NCI-H1417 treated with DMSO at 0.1 percent for 48 hours (cell line): Measurements from ENCODE around the gene COLEC12.

Source experiments
- DNase-seq: peaks from one replicate; lab custom pipeline; 2025; lab: John Stamatoyannopoulos, UW

COLEC12 gene

DNA sequence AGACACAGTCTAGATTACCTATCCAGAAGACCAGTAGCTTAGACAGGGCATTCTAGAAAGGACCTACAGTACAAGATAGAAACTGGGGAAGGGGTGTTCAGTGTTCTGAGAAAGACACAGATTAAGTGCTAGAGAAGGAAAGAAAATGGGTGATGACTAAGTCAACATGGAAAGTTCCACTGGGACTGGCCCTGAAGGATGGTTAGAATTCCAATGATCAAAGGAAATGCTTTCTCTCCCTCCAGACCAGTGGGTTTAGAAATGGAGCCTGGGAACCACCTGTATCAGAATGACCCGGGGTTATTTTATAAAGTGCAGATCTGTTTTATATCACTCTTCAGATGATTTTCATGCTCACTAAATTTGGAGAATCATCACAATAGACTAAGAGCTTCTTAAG is 5.8 kb upstream of the COLEC12 start:
- no peak for DNase-seq

DNA sequence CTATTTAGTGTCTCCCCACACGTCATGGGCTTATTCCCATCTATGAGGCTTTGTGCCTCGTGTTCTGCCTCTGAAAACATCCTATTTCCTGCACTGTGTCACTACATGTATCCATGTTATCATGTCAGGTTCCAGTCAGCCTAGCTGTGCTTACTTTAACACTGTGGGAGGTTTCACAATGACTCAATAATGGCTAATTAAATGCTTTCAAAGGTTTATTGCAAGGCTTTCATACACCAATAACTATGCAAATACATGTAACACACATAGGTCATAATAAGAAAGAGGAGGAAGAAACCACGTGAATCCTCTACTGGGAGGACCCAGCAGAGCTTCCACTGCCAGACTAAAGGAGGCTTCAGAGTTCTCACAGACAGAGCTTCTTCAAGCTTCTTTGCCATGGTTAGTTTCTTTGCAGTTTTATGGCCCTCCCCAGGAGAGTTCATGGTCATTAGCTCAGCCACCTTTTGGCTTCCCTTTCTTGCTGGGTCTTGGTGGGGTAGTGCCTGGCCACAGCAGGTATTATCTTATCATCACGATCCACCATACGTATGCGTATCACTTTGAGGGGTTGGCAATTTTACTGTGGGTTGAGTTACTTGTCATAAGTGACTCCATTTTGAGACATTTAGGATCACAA is 5.1 kb upstream of the COLEC12 start:
- no peak for DNase-seq

- no peak for DNase-seq
Observed at GRCh38 chr18:501406-501714, 859 bp upstream of the COLEC12 start.

DNA sequence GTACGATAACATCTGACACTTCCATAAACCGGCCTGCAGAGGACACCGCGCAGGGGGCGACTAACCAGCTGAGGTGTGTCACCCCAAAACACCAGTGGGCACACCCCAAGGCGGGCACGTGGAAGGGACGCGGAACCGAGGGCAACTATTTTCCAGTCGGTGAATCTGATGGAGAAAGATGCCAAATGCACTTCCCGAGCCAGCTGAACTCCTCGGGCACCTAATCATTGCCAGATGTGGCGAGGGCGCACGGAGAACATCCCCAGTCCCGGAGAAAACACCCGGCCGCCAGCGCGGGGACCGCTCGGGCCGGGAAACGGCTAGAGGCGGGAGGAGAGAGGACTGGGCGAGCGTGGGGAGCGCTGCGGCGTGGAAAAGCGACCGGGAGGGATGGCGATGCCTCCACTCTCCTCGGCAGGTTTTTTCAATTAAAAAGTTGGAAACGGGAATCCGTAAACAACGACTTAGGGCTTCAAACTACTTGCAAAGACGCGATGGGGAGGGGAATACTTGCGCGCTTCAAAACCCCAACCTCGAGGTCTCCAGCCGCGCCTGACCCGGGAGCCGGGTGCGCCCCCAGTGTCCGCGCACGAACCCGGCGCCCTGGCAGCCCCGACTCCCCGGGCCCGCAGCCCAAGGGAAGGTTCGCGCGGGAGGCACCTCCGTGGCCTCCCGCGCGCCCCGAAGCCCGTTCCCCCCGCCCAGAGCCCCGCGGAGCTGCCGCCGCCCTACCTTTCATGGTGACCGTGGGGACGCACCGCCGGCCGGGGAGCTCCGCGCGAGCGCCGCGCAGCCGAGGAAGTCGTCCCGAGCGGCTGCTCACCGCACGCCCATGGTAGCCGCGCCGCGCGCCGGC is 497 bp downstream of the COLEC12 start:
- DNase-seq: no peak

DNA sequence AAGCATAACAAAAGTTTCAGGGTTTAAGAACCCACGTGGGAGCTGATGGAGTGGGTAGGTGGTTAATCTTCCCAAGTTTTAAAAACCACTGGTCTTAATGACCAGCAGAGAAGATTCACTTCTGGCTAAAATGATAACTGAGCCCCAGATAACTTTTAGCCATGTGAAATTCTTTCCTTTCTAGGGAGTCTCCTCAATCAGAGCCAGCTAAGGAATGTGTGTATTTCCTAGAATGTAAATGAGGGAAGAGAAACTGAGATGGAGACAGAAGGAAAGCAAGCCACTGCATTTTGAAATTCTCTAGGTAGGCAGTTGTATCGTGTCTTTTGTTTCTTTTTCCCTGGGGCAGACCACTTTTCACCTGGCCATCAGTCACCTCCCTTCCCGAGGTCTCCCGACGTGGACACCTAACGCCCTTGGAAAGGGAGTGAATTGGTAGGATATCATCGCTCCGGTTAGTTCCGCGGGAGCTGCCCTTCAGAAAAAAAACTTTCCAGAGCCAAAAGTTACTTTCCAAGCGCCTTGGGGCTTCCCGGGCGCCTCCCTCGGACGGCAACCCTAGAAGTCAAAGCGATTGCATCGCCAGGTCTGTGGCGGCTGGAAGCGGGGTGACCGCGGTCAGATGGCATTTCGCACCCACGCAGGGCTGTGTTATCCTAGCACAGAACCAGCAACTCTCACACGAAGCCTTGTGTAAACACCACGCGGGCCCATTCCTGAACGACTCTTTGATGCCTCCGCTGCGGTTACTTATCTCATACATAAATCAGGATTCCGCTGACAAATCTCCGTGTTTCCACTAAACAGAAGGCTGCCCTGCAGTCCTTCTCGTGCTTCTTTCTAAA is 1.3 kb downstream of the COLEC12 start:
- DNase-seq: no peak

- DNase-seq: no peak
Observed at GRCh38 chr18:497688-498087, 2.8 kb downstream of the COLEC12 start.

- DNase-seq: no peak
Observed at GRCh38 chr18:495452-495851, 5.0 kb downstream of the COLEC12 start.

DNA sequence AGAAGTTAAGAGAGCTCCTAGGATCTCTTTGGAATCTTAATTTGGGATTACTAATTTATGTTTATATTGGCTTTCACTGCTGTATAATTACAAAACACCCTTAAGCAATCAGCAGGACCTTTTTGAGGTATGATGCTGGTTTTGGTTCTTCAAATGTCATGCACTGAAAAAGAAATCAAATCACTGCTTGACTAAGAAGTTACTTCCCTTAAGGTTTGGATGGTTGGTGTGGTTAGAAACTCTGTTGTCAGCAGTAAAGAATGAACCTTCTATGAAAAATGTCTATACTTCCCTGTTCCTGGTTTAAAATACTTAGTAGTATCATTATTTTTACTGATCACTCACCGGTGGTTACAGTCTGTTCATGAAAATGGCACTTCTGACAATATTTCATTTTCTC is 5.5 kb downstream of the COLEC12 start:
- no peak for DNase-seq

DNA sequence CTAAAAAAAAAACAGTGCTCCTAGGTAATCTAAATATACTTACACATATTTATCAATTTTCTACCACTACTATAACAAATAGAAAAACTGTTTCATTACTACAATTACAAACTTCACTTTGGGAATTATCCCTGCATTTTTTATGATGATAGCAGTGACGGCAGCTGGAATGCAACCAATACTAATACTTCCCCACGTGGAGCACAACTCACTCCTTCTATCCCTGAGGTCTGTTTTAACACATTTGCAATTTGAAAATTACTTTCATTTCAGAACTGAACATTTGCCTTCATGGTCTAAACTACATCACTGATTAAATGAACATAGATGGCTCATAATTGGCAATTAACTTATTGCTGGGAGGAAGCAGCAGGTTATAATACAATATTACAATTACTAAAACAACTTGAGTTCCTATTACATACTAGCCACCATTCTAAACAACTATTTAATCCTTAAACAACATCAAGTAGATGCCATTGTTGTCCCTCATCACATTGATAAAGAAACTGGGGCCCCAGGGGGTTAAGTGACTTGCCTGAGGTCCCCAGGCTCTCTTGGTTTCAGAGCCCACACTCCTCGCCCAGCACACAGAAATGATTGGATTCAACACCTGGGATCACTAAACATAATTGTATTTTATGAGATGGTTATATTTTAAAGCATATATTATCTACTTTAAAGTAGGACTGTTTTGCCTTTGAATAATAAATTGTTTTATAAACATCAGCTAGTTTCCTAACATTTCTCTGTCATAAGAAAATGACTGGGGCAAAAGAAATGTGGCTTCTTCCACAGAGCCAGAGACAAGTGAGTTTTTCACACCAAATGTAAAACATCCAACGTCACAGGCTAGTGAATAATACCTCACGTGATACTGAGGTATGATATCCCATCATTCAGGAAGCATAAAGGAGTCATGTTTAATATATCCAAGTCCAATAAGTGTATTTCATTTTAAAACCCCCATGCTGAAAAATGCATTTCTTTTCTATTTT is 6.2 kb downstream of the COLEC12 start:
- DNase-seq: no peak

- no peak for DNase-seq
Observed at GRCh38 chr18:492451-492850, 8.1 kb downstream of the COLEC12 start.

- DNase-seq: no peak
Observed at GRCh38 chr18:490624-491023, 9.9 kb downstream of the COLEC12 start.

DNA sequence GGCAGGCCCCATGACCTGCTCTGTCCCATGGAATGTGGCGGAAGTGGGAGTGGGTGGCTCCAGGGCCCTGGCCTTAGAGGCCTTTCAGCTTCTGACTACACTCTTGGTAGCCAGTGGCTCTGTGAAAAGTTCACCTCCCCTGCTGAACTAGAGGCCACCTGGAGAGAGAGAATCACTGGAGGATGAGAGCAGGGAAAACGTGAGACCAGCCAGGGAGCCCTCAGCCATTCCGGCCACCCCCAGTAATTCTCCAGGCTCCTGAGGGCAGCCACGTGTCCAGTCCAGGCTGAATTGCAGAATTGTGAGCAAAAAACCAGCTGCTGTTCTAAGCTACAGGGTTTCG is 10.5 kb downstream of the COLEC12 start:
- DNase-seq: no peak

DNA sequence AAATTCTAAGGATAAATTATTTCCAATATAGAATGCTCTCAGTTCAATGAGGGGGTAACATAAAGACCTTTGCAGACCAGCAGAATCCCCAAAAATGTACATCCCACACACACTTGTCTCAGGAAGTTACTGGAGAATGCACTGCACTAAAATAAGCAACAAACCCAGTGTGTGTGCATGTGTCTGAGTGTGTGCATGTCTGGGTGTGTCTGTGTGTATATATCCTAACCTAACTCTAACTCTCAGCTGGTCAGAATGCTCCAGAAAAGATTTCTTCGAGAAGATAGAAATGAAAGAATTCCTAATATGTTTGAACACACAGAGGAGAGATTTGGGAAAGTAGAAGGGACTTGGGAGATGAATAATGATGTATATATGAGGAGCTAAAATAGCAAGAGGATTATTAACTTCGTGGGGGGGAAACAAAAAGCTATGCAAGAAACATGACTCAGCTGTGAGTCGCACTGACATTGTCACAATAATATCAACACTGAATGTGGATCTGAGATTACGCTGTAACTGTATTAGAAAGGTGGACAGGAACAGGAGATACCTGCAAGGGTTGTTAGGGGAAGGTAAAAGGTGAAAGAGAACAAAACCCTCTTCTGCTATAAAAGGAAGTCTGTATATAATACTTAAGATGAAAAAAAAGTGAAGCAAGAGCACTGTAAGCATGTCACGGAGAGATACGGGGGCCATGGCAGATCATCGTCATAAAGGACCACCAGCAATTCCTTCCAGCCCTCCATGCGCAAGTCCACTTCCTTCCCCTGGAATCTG is 11.1 kb downstream of the COLEC12 start:
- no peak for DNase-seq

DNA sequence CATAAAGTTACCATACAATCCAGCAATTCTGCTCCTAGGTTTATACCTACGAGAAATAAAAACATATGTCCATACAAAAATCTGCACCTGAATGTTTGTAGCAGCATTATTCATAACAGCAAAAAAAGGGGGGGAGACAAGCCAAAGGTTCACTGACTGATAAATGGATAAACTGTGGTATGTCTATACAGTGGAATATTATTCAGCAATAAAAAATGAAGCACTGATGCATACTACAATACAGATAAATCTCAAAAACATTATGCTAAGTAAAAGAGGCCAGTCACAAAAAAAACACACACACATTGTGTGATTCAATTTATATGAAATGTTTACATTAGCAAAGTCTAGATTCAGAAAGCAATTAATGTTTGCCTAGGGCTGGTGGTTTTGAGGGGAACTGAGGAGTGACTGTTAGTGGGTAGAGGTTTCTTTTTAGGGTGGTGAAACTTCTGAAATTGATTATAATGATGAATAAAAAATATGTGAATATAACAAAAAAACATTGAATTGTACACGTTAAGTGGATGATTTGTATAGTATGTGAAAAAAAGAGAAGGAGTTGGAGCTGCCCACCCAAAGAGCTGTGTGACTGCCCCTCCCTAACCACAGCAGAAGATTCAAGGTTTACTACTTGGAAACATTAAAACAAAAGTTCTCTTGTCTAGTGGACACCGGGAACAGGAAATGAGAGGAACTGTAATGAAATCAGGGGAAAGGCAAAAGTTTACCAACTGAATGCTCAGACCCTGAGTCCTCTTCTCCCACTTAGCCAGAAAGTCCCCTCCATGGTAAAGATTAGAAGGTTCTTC is 13.4 kb downstream of the COLEC12 start:
- no peak for DNase-seq

- DNase-seq: no peak
Observed at GRCh38 chr18:484749-485464, 15.6 kb downstream of the COLEC12 start.

GRCh38 chr18:478681-479080 is 21.8 kb downstream of the COLEC12 start:
- no peak for DNase-seq

GRCh38 chr18:477565-477964 is 22.9 kb downstream of the COLEC12 start:
- DNase-seq: no peak

DNA sequence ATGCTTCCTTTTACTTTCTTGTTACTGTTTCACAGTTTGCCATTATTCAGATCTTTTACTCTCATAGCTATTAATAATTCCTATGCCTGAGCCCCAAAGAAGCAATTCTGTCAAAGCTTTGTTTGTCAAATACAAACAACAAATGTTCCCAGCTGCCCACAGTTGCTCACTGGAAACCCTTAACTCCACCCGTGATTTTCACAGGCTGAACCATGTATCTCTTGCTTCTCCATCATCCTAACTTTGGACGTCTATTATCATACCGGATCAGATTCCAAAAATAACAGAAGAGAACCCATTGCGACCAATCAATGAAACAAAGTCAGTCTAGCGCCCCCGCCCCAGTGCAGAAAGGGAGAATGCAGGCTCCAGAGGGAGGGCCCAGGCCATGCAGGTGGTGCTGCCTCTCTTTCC is 24.2 kb downstream of the COLEC12 start:
- no peak for DNase-seq
